IPS-18c (cell line): Measurements from ENCODE around the gene TRAF3.

Experiments
- H3K4me3 ChIP-seq: 2 replicates; pipeline ENCODE4 v1.7.0; 2013; ENCODE audit warnings: low read depth, mild to moderate bottlenecking, low read length, moderate library complexity; ENCODE audit not compliant: insufficient read depth
- H3K9me3 ChIP-seq: one replicate; pipeline ENCODE4 v1.6.1; 2013; ENCODE audit warnings: mild to moderate bottlenecking, low read length, moderate library complexity; ENCODE audit not compliant: control insufficient read depth, insufficient read depth

TRAF3 gene

DNA sequence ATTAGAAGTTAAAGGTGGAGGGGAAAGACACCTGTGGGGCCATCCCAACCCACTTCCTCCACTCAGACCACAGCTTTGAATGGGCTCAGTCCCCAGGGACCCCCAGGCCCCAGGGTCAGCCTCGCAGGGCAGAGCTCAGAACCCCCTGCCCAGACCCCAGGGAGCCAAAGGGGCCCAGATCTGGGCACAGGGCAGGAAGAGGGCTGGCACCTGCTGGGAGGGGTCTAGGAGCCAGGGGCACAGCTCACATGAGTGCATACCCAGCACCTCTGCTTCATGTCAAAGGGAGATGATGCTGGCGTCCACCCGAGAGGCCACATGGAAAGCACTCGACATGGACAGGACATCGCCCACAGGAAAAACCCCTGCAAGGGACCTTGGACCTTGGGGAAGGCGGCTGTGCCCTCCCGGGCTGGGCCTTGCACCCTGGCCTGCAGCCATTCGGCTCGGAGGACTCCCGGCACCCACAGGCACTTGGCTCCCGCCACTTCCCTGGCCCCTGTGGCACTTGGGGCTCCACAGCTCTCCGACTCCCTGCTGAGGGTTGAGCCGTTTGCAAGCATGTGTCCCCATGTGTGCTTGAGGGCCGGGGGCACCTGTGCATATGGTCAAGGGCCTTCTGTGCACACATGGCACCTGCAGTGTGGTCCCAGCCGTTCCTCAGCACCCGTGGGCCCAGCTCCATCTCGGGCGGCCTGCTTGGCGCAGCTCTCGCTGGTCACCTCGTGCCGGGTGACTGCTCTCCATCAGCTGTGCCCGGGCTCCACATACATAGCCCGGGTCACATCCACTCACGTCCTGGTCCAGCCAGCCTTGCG lies 137.4 kb downstream of the TRAF3 start:
- Histone ChIP-seq H3K9me3 (no peaks in the 10 kb centered on the region), H3K4me3 (no peak overlapping the region)

DNA sequence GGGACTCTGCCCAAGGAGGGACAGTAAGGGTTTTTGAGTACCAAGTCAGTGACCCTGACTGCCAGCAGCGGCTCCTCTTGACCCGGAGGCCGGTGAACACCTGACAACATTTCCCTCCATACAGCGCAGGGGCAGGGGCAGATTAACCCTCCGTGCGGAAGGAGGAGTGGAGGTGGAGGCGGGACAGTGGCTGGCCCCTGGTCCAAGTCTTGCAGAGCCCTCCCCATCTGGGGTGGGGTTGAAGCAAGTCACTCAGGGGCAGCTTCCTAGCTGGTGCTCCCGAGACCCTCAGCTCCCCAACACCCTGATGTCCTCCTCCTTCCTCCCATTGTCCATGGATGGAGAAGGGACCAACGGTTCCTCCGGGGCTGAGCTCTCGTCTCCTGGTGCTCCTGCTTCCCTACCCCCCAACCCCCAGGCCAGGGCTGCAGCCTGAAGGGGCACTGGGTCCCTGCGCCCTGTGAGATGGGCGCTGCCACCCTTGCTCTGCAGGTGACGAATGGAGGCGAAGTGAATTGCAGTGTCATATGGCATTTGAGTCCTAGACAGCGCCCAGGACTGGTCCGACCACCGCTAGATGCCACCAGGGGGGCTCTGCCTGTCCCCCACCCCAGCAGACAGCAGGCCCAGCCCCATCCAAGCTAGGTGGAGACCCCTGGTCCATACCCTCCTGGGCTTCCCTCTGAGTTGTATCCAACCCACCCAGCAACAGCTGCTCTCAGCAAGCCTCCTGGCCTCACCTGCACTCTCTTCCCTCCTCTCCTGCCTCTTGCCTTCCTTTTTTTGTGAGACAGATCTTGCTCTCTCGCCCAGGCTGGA lies 138.3 kb downstream of the TRAF3 start:
- H3K9me3 ChIP-seq = peaks cover 4% of the 10 kb centered on the region

DNA sequence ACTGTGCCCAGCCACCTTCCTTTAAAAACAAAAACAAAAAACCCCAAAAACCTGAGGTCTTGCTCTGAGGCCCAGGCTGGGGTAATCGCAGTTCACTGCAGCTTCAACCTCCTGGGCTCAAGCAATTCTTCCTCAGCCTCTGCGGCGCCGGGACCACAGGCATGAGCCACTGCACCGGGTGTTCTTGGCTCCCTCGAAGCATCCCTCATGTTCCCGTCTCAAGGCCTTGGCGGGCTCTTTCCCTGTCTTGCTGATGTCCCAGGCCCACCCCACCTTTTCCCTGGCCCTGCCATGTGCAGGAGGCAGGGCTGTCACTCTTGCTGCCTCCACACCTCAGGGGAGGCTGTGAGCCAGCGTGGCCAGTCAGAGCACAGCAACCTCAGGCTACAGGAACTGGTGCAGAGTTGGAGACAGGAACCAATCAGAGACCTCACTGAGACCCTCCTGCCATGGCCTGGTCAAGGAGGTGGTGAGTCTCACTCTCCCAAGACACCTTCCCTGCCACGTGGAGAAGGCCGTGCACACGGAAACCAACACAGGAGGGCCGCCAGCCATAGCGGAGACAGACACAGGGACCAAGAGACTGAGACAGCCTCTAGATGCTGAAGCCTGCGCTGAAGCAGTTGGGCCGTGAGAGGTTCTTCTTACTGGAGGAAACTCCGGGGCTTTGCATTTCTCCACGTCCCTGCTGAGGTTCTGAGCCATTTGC lies 139.3 kb downstream of the TRAF3 start:
- peaks cover 4% of the 10 kb centered on the region for H3K9me3 ChIP-seq
- H3K4me3 ChIP-seq = no peak overlapping the region

More for the DNA sequence above, 138.3 kb downstream of the TRAF3 start:
- H3K4me3 ChIP-seq = no peak overlapping the region

DNA sequence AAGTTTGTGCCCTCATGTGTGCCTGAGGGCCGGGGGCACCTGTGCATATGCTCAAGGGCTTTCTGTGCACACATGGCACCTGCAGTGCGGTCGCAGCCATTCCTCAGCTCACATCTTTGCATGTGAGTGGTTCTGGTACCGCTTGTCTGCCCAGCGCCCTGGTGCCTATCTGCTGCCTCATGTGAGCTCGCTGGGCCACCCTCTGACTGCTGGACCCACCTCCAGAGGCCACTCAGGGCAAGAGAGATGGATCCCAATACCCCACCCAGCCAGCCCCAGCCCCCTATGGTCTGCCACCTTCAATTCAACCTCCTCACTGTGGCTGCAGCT lies 139.8 kb downstream of the TRAF3 start:
- Histone ChIP-seq H3K4me3 (no peak overlapping the region), H3K9me3 (peaks cover 4% of the 10 kb centered on the region)

DNA sequence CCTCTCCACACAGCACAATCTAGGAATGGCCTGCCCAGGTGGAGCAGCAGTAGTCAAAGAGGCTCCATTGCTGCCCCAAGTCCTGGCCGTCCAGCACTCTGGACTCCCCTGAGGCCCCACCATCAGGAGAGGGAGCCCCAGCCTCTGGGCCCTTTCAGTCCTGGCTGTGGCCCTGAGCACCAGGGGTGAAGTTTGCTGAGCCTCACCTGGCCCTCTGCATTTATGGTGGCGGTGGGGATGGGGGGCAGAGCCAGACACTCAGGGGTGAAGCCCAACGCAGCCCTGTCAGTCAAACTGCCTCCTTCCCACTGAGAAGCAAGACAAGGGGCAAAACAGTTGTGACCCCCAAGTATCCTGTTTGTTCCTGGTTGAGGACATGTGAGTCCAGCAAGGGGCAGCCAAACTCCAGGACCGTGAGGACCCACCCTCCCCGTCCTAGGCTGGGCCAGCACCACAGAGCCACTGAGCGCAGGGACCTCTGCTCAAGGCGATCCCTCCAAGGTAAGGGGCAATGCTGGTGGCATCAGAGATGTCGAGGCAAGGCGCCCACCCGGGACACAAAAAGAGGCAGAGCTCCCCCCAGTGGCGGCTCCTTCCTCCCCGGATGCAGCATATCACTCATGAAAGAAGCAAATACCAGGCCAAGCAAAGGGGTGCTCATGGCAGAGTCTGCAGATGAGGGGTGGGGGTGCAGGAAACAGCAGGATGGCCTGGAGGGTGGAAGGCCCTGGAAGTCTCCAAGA lies 140.4 kb downstream of the TRAF3 start:
- no peak overlapping the region for H3K4me3 ChIP-seq
- peaks cover 4% of the 10 kb centered on the region for H3K9me3 ChIP-seq

DNA sequence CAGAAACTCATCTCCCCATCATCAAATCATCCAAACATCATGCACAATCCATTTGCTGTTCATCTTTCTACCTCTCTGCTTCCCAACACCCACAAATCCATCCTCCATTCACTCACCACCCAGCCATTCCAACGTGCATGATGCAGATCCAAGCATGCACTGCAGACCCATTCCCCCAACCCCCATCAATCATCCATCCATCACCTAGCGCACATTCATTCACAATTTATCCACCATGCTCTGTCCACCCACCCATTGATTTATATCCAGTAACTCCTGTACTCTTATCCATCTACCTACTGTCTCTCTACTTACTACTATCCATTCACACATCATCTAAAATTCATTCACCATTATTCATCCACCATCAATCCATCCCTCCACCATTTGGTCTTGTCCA lies 141.2 kb downstream of the TRAF3 start:
- Histone ChIP-seq H3K9me3 (peaks cover 4% of the 10 kb centered on the region), H3K4me3 (no peak overlapping the region)

DNA sequence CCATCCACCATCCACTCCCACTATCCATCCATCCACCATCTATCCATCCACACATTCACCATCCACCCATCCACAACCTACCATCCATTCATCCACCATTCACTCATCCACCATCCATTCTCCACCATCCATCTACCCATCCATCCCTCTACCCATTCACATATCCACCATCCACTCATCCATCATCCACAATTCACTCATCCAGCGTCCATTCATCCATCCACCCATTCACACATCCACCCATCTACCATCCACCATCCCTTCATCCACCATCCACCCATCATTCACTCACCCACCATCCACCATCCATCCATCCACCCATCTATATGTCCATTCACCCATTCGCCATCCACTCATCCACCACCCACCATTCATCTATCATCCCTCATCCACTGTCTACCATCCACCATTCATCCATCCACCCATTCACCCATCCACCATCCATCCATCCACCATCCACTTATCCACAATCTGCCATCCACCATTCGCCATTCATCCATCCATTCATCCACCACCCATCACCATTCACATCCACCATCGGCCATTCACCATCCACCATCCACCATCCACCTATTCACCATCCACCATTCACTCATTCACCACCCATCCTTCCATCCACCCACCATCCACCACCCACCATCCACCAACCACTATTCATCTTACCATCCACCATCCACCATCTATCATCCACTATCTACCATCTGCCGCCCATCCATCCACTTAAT lies 143.2 kb downstream of the TRAF3 start:
- Histone ChIP-seq H3K9me3 (peaks cover 4% of the 10 kb centered on the region), H3K4me3 (no peak overlapping the region)

DNA sequence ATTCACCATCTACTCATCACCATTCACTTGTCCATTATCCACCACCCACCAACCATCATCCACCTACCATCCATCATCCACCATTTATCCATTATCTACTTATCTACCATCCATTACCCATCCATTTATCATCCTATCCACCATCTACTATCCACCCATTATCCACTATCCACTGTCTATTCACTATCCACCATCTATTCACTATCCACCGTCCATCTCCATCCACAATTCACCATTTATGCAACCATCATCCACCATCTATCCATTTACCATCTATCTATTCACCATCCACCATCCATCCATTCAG lies 143.7 kb downstream of the TRAF3 start:
- H3K4me3 ChIP-seq = no peak overlapping the region

DNA sequence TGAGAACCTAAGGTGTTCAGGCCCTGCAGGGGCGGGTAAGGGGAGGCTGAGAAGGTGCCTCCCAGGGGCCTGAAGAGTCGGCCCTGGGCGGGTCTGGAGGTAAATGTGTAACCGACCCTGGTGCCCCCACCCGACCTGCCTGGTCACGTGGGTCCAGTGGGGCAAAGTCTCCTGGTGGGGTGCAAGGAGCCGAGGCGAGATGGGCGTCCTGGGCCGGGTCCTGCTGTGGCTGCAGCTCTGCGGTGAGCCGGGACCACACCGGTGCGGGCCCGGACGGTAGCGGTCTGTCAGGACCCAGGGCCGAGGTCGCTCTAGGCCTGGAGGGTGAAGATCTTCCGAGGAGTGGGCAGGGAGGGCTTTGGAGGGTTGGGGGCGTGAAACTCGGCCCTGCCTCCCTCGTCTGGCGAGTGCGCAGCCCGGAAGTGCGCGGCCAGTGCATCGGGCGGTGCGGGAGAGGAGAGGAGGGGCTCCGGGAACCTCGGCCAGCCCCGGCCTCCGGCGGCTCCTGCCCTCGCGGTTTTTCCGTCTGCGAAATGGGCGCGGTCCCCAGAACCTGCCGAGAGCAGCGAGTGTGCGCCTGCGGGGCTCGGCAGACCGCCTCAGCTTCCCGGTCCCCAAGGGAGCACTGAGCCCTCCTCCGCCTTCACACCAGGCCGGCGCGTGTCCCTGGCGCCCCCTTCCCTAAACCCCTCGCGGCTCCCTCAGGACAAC lies 145.4 kb downstream of the TRAF3 start, which contains the start of gene AMN:
AMN (plus strand) TSS at position 174 of the 711 bp plus-strand sequence; CDS start at position 200, 26 bp downstream.
- H3K9me3 ChIP-seq = peaks cover 4% of the 10 kb centered on the region

More for the DNA sequence above, 143.7 kb downstream of the TRAF3 start:
- peaks cover 4% of the 10 kb centered on the region for H3K9me3 ChIP-seq

DNA sequence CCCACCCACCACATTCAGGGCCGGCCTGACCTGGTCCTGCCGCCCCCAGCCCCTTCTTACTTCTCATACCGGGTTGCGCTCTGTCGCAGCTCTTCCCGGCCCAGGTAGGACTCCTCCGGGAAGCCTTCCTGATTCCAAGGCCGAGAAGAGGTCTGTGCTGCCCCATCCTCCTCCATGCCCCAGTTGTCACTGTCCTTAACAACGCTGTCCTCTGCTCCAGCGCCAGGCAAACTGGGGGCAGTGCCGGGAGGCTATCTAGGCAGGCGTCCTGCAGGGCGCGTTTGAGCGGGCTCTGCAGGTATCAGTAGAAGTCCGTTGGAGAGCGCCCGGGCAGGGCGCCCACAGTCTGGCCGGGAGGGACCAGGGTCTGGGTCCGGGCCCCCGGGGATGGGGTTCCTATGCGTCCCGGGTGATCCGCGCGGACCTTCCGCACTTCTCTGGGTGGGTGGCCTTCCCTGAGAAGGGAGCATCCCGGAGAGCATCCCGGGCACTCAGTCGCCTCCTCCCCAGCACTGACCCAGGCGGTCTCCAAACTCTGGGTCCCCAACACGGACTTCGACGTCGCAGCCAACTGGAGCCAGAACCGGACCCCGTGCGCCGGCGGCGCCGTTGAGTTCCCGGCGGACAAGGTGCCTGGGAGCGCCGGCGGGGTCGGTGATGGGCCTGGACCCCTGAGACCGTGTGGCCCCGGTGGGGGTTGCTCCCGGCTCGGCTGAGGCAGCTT lies 146.1 kb downstream of the TRAF3 start:
- peaks cover 4% of the 10 kb centered on the region for H3K9me3 ChIP-seq
- H3K4me3 ChIP-seq = peak overlapping the region; percentile 38

More for the DNA sequence above, 145.4 kb downstream of the TRAF3 start, which contains the start of gene AMN:
- H3K4me3 ChIP-seq = peak within 1 kb of the TSS; percentile 38

DNA sequence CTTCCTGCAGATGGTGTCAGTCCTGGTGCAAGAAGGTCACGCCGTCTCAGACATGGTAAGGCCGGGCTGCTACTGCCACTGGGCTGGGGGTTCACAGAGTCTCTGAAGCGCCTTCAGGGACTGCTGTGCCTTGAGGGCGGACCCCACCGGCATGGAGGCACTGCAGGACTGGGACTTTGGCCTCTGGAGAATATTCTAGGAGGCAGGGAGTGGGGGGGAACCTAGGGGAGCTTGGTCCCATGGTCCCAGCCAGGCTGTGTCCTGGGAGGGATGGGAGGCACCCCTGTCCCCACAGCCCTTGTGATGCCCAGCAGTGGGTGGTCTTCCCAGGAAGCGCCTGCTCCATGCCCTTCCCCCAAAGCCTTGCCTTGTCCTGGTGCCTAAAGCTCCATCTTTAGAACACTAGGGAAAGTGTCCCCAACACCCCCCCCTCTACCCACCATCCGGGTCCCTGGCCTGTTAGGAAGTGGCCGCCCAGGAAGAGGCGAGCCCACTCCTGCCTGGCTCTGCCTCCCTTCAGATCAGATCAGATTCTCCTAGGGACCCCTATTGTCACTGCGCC lies 146.8 kb downstream of the TRAF3 start:
- peak overlapping the region; percentile 38; the same call in 1 of the 2 replicates for H3K4me3 ChIP-seq

DNA sequence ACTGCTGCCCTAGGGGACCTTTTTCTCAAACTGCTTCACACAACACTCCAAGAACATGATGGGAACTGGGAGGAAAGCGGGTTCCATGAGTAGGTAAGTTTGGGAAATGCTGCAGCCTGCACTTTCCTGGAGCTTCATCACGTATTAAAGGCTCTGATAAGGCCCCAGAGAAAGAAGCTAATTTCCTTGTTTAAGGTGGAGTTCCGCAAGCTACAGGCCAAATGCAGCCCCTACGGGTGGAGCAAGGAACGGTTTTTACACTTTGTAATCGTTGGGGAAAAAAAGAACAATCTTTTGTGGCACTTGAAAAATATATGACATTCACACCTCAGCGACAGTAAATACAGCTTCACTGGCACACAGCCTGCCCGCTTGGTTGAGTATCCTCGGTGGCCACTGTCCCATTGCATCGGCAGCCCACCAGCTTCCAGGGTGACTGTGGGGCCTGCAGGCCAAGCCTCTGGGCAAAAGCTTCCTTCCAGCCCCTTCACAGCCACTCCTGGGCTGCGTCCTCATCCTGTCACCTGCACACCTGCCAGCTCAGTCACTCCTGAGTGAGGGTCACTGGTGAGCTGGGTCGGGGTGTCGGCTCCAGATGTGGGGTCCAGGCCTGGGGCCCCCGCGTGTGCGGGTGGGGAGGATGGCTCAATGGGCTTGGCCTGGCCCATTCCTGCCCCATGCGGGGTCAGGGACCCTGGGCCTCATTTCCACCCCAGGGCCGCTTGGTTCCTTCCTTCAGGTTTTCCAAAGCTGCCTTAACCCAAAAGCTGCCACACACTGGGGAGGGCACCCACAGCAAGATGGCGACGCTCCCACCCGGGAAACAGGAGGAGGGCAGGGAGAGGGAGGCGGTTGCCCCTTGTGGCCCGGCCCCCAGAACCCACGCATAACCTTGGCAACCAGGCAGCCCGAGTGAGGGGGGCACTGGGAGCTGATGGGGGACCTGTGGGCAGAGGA lies 147.7 kb downstream of the TRAF3 start:
- no peak overlapping the region for H3K4me3 ChIP-seq

More for the DNA sequence above, 146.8 kb downstream of the TRAF3 start:
- H3K9me3 ChIP-seq = peaks cover 4% of the 10 kb centered on the region

DNA sequence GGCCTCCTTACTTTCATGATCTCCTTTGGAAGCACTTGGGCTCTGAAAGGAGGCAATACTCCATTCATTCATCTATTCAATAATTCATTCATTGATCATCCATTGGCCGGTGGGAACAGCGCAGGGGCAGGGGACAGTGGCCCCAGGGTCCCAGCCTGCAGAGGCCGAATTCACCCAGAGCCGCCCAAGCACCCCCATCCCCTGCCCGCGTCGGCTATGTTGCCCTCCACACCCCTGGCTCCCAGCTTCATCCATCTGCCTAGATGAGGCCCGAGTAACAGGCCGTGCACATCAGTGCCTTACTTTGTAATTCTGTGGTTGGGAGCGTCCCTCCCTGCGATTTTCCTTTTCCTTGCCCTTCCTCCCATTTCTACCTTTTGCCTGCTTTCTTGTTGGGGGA lies 148.4 kb downstream of the TRAF3 start:
- Histone ChIP-seq H3K9me3 (peaks cover 2% of the 10 kb centered on the region), H3K4me3 (no peak overlapping the region)

More for the DNA sequence above, 147.7 kb downstream of the TRAF3 start:
- peaks cover 6% of the 10 kb centered on the region for H3K9me3 ChIP-seq

DNA sequence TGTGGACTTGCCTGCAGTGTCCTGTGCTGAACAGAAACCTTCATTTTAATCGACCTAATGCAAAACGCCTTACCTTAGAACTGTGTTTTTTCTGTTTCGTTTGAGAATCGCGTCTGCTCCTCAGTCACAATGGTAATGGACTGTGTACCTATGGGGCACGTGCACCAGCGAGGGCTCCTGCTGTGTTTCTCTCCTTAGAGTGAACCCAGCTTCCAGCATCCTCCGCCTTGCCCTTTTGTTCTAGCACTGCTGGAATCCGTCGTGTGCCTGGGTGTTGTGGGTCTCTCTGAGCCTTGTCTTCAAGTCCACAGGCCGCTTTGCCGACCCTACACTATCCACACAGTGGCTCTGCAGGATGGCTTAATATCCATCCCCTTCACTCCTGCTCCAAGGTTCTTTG lies 148.9 kb downstream of the TRAF3 start:
- H3K4me3 ChIP-seq = no peak overlapping the region
- peaks cover 2% of the 10 kb centered on the region for H3K9me3 ChIP-seq
